GM19023 (cell line): ENCODE results near the gene ZNRF4.
"Not testable (repeated sequence)": the region's sequence is repeated elsewhere in the genome, so short reads cannot be mapped to it uniquely, and the experiment has no call there.

Source experiments
- ATAC-seq: cut with Tn5 transposase; IDR thresholded peaks from one replicate; pipeline ENCODE4 v1.9.1; 2021; ENCODE audit warnings: mild to moderate bottlenecking, moderate library complexity; ENCODE audit not compliant: unreplicated experiment

ZNRF4 gene, protein sequence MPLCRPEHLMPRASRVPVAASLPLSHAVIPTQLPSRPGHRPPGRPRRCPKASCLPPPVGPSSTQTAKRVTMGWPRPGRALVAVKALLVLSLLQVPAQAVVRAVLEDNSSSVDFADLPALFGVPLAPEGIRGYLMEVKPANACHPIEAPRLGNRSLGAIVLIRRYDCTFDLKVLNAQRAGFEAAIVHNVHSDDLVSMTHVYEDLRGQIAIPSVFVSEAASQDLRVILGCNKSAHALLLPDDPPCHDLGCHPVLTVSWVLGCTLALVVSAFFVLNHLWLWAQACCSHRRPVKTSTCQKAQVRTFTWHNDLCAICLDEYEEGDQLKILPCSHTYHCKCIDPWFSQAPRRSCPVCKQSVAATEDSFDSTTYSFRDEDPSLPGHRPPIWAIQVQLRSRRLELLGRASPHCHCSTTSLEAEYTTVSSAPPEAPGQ

DNA sequence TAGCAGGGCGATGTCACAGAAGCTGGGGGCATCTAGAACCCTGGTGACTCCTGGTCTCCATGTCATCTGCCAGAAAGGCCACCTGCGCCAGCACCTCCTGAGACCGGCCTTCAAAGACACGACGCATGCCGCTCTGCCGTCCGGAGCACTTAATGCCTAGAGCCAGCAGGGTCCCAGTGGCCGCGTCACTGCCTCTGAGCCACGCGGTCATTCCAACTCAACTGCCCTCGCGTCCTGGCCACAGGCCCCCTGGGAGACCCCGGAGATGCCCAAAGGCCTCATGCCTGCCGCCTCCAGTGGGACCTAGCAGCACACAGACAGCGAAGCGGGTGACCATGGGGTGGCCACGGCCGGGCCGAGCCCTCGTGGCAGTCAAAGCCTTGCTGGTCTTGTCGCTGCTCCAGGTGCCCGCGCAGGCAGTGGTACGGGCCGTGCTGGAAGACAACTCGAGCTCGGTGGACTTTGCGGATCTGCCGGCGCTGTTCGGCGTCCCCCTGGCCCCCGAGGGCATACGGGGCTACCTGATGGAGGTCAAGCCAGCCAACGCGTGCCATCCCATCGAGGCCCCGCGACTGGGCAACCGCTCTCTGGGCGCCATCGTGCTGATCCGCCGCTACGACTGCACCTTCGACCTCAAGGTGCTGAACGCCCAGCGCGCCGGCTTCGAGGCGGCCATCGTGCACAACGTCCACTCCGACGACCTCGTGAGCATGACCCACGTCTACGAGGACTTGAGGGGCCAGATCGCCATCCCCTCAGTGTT is at the start of gene ZNRF4:
ZNRF4 (plus strand) TSS at position 51 of the 763 bp plus-strand sequence; CDS start at position 126, 75 bp downstream.
- ATAC-seq = no peak

DNA sequence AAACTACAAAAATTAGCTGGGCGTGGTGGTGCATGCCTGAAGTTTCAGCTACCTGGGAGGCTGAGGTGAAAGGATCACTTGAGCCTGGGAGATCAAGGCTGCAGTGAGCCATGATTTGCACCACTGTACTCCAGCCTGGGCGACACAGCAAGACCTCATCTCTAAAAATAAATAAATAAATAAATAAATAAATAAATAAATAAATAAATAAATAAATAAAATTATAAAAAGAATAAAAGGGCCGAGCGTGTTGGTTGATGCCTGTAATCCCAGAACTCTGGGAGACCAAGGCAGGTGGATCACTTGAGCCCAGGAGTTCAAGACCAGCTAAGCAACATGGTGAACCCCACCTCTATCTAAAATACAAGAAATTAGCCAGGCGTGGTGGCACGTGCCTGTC is 49.0 kb upstream of the ZNRF4 start:
- ATAC-seq = not testable (repeated sequence)

DNA sequence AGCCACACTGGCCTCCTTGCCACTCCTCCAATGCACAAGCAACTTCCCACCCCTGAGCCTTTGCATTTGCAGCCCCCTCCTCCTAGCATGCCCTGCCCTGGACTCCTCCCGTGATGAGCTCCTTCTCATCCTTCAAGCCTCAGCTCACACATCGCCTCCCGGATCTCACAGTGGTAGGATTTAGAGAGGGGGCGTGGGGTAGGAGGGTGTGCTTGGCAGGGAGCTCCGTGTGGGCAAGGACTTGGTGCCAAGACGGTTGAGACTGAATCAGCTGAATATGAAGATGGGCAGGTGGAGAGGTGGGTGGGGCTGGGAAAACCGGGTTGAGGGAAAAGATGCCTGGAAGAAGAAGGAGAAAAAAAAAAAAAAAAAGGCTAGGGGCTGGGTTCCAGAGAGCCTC is 48.4 kb upstream of the ZNRF4 start:
- no peak for ATAC-seq

DNA sequence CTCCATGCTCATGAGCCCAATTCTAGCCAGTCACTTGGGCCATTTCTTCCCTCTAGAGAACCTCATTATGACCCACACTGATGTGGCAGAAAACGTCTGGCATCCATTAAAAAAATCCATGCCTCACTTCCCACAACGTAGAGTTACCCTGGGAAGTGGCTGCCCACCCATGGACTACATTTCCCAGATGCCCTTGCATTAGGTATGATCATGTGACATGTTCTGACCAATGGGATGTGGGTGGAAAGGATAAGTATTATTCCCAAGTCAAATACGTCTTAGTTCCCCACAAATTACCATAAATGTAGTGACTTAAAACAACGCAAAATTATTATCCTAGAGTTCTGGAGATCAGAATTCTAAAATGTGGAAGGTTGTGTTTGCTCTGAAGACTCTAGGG is 47.9 kb upstream of the ZNRF4 start:
- no peak for ATAC-seq

DNA sequence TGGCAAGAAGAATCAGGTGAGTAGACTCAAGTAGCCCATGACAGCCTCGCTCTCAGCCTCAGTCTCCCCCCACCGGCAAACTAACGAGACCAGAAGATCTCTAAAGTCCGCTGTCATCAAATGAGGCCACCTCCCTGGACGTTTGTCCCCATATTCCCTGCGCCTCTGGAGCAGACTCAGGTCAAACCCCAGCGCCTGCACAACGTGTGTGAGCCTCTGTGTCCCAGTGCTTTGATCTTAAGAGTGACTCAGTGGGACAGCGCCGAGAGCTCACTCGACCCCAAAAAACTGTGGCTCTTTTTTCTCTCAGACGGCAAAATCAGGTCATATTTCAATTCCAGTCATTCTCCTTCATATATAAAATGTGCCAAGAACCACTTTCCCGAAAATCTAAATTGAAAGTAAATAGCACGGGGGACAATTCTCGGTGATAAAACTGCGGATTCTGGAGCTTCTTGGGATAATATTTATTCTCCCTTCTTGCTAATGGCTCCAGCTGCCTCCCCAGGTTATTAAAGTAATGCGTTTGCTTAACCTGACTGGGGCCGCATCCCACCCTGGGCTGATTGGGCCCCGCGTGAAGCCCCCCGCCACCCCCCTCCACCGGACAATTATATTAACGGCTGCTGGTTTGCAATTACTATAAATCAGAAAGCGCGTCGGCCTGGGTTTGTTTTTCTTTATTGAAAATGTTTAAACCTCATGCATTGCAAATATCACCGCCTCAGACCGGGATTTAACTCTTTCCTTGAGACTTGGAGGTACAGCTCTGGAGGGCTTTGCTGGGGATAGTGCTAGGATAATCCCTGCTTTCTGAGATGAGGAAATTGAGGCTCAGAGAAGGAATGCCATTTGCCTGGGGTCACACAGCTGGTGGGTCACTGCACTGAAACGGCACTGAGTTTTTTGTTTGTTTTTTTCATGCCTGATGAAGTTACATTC is 37.5 kb upstream of the ZNRF4 start:
- ATAC-seq = no peak

DNA sequence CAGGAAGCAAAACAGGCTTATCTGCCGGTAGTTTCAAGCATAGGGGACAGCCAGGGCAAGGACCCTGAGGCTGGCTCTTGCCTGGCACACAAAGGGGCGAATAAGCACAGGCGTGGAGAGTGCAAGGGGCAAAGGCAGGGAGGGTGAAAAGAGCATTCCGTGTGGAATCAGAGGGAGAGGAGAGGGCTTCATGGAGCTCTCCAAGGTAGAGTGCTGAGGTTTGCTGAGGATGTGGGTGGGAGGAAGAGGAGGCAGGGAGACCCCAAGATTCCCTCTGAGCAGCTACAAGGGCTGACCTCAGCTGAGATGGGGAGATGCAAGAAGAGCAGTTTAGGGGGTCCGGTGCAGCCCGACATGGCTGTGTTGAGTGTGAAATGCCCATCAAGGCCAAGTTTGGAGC is 36.5 kb upstream of the ZNRF4 start:
- no peak for ATAC-seq

DNA sequence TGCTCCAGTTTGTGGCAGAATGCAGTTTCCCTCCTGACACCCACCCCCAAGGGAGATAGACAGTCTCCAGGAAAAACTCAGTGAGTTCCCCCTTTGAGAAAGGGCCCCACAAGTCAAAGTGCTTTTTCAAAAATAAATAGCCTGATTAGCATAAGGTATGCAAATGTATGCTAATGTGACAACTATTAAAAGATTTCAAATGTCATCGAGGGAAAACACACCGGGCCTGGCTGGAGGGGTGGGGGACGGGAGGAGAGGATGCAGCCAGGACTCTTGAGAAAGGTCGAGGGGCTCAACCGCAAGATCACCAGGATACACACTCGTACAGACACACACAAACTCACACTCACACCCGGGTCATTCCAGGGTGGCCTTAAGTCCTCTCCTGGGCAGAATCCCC is 34.3 kb upstream of the ZNRF4 start:
- ATAC-seq = no peak

DNA sequence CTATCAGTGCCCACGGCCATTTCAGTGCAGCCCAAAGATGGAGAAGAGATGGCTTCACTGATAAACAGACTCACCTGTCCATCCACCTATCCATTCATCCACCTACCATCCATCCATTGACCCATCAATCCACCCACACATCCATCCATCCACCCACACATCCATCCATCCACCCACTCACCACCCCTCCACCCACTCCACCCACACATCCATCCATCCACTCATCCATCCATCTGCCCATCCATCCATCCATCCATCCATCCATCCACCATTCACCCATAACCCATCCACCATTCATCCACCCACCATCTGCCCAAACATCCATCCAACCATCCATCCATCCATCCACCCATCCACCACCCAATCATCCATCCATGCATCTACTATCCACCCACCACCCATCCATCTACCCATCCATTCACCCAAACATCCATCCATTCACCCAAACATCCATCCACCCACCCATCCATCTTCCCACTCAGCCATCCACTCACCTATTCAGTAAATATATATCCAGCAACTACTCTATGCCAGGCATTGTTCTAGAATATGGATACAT is 31.6 kb upstream of the ZNRF4 start:
- ATAC-seq = no peak

DNA sequence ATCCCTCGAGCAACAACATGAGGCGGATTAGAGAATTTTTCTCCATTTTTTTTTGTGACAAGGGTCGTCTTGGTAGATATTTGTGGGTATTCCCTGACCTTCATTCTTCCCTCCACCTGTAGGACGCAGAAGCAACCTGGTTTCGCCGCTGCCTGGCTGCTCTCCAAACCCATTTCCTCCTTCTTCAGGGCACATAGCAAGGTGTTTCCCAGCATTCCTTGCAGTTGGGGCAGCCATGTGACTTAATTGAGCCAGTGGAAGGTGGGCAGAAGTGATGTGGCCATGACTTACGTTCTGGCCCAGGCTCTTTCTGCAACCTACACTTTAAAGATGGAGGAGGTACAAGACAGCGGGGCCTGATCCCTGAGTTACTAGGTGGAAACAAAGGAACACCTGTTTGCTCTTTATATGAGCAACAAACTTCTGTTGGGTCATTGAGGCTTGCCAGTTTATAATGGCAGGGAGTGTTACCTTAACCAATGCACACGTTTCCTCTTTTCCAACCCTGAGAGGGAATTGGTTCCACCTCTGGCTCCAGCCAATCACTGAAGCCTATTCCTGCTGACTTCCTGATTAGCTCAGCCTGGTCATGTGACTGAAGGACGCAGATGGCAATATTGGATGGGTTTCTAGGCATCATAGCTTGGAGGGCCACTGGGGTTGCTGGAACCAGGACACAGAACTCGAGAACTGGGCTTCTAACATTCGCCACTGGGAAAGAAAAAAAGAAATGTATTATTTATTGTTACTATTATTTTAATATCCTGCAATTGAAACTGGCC is 30.8 kb upstream of the ZNRF4 start:
- no peak for ATAC-seq

DNA sequence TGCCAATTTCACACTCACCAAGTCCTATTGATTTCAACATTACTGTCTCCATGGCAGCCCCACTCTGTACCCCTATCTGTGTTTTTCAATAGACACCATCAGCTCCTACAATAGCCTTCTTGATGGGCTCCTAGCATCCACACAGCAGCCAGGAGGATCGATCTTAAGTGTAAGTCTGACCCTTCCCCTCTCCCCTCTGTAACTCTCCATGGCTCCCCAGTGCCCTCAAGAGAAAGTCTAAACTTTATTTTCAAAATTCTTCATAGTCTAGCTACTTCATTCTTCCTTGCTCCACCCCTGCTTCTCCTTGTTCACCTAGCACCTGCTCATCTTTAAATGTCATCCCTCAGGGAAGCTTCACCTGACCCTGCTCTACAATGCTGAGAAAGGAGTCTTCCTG is 30.0 kb upstream of the ZNRF4 start:
- ATAC-seq = no peak

DNA sequence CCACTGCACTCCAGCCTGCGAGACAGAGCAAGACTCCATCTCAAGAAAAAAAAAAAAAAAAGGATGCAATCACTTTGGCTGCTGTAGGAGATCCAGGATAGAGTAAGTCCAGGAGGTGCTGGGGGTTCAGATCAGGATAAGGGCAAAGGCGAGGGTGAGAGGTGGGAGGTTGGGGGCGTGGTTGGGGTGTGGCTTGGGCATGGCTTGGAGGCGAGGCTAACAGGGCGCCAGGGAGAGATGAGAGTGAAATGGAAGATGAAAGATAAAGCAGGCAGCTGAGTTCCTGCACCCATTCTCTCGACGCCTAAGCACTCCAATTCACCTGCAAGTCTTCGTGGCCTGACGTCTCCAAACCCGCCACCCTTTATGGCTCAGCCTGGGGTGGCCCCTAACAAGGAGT is 25.0 kb upstream of the ZNRF4 start:
- no peak for ATAC-seq

DNA sequence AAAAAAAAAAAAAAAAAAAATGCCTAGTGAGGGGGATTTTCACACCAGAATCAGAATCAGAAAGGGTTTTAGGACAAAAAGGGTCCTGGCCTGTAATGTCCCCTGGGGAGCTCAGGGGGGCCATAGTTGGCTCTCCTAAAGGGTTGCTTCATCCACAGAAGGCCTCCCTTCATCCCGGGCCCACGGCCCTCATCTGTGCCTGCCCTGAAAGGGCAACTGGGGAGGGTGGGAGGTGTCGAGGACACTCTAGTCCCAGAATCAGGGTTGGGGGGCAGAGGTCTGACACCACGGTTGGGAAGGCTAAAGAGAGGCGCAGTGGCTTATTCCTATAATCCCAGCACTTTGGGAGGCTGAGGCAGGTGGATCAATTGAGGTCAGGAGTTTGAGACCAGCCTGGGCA is 22.5 kb upstream of the ZNRF4 start:
- ATAC-seq = no peak

DNA sequence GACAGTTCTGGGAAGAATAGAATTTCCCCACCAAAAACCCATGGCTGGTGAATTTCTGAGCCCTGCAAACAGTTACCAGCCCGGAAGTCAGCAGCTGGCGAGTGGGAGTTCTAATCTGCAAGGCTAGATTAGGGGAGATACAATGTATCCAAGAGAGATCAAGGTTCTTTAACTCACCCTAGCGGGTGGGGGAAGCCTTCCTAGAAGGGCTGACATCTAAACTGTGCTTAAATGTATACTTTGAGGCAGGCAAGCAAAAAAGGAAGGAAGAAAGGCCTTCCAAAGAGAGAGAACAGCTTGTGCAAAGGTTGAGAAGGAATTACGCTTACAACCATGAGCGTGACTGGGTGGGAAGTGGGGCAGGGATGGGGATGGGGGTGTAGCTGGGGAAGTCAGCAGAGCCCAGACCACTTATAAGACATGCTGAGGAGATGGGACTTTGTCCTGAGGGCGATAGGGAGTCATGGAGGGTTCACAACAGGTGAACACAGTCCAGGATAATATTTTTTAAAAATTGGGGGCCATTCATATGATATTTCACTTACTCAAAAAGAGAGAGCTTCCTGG is 20.8 kb upstream of the ZNRF4 start:
- ATAC-seq = no peak

DNA sequence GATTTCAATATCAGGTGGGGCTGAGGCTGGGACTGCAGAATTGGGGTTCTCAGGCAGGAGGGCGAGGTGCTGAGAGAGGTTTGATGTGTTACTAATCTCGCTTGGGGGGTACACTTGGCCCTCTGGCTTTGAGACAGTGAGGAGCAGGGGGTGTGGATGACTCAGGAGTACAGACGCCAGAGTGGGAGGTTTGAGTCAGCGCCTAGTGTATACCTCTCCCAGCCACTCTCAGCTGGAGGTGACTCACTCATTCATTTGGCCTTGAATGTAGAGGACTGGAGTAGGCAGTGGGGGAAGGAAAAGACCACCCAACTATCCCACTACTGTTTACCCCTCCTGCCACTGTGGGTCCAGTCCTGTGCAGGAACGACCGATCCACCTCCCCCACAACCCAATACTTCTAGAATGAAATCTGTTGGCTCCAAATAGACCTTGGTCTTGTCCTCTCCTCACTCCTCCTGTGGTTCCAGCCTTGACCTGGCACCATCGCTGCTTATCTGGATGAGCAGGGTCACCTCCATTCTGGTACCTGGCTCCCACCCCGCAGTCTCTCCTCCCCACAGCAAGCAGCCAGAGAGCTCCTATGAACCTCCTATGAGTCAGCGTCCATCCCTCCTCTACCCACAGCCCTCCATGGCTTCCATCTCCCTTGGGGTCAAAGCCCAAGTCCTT is 20.1 kb upstream of the ZNRF4 start:
- ATAC-seq = no peak

DNA sequence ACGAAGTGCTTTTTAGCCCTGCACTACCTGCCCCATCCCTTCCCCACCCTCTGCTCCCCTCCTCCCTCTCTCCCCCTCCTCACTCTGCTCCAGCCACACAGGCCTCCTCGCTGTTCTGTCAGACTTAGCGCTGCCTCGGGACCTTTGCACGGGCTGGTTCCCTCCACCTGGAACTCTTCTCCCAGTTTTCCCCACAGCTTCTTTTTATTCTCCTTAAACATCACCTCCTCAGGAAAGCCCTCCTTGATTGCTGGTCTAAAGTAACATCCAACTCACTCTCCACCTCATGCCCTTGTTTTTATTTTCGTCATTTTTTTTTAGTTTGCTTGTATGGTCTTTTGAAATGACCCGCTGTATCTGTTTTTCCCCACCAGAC is 19.6 kb upstream of the ZNRF4 start:
- ATAC-seq = no peak

DNA sequence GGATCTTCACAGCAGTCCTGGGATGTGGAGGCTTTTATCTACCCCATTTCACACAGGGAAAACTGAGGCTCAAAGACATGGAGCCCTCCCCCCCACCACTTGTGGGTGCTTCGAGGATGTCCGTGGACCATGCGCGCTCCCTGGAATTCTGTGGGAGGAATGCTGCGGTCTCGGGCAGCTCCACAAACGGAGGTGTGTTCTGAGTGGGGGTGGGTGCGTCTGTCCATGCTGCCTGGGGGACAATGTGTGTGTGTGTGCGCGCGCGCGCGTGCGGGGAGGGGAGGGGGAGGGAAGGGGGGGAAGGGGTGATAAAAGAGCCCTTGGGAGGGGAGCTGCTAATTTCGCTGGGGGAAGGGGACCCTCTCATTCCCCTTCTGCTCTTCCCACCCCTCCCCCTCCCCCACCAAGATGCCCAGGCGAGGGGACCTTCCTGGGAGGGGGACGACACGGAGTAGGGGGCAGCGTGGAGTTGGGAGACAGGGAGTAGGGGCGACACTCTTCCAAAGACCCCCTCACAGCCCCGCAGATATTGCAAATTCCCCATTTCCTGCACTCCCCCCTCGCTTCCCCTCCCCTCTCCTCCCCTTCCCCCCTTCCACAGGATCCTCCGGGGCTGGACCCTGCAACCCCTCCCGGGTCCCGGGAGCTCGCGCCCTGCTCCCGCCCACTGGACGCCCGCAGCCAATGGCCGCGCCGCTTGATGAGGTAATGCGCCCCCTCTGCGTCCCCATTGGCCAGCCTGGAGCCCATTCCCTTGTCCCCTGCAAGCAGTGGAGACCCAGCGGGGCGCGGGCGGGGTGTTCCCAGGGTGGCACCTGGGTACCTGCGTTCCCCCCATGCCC is 18.9 kb upstream of the ZNRF4 start:
- no peak for ATAC-seq

DNA sequence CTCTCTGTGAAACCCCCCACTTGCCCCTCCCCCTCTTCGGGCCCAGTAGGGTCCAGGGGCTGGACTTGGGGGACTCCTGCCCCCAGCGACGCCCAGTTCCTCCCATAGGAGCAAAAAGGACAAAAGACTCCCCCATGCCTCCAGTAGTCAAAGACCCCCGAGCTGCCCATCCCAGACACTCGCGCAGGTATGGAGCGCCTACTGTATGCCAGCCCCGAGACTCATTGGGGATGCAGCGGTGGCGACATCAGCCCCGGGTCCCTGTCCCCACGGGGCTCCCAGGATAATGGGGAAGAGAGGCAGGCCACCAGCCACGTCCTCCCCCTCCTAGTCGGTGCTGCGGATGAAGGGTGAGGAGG is 18.3 kb upstream of the ZNRF4 start:
- no peak for ATAC-seq

DNA sequence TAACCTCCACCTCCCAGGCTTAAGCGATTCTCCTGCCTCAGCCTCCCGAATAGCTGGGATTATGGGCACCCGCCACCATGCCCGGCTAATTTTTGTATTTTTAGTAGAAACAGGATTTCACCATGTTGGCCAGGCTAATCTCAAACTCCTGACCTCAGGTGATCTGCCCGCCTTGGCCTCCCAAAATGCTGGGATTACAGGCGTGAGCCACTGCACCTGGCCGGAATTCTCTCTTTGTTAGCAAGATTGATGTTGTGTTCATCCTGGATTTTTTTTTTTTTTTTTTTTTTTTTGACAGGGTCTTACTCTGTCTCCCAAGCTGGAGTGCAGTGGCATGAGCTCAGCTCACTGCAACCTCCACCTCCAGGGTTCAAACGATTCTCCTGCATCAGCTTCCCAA is 16.5 kb upstream of the ZNRF4 start:
- not testable (repeated sequence) for ATAC-seq
